Fibroblast of lung (primary cell): ENCODE data around the gene ALG1L2.
"Not testable (repeated sequence)": the region's sequence is repeated elsewhere in the genome, so short reads cannot be mapped to it uniquely, and the experiment has no call there.

Source experiments
- EZH2 ChIP-seq: IDR thresholded peaks from 2 replicates; pipeline ENCODE4 v1.5.1; 2012; ENCODE audit warnings: low read length, control low read depth, mild to moderate bottlenecking; ENCODE audit errors: missing control alignments
- TF ChIP-seq, protein P1 (sequence below), 2 donors: IDR thresholded peaks in 1 of 2; conservative IDR thresholded peaks in 1 of 2; 1 replicate in 1 of 2; 2 replicates in 1 of 2; pipeline ENCODE4 v1.5.1; 2011 to 2012; ENCODE audit warnings: low read length in 2 of 2, control low read depth in 1 of 2, inconsistent platforms in 1 of 2, low read depth in 1 of 2, mild to moderate bottlenecking in 1 of 2

GRCh38 chr3:130094491-130094941, 12.9 kb downstream of the ALG1L2 start:
- not testable (repeated sequence) for TF ChIP-seq EZH2
- TF ChIP-seq, protein P1, sequence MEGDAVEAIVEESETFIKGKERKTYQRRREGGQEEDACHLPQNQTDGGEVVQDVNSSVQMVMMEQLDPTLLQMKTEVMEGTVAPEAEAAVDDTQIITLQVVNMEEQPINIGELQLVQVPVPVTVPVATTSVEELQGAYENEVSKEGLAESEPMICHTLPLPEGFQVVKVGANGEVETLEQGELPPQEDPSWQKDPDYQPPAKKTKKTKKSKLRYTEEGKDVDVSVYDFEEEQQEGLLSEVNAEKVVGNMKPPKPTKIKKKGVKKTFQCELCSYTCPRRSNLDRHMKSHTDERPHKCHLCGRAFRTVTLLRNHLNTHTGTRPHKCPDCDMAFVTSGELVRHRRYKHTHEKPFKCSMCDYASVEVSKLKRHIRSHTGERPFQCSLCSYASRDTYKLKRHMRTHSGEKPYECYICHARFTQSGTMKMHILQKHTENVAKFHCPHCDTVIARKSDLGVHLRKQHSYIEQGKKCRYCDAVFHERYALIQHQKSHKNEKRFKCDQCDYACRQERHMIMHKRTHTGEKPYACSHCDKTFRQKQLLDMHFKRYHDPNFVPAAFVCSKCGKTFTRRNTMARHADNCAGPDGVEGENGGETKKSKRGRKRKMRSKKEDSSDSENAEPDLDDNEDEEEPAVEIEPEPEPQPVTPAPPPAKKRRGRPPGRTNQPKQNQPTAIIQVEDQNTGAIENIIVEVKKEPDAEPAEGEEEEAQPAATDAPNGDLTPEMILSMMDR (conservative IDR thresholded peaks at IDR 0.05 in 1 of 2, IDR thresholded peaks at IDR 0.05 in 1 of 2; ENCODE audit: low read depth in 1 of 2, low read length in 2 of 2) = not testable (repeated sequence)
